Progenitor cell of endocrine pancreas (in vitro differentiated cells): ENCODE measurements around the gene AMIGO1. TPM values are rescaled to one million over a fixed set of nuclear protein-coding genes. Genes with fewer than 3 reads are reported as not detected.
A peak's percentile ranks its signal among the peaks of the same experiment; 100 is the strongest.

Experiments used
- DNase-seq: peaks from one replicate; pipeline ENCODE4 v3.0.0; 2021; ENCODE audit warnings: low spot score; ENCODE audit not compliant: unreplicated experiment
- H3K27ac Mint-ChIP-seq: 2 replicates; pipeline ENCODE4 v1.8.0; 2021; ENCODE audit warnings: mild to moderate bottlenecking, moderate library complexity, mixed read lengths
- H3K27me3 Mint-ChIP-seq: 2 replicates; pipeline ENCODE4 v1.8.0; 2021; ENCODE audit warnings: mixed read lengths
- H3K36me3 Mint-ChIP-seq: 2 replicates; pipeline ENCODE4 v1.8.0; 2022; ENCODE audit warnings: mixed read lengths; ENCODE audit not compliant: insufficient read depth
- H3K4me1 Mint-ChIP-seq: 2 replicates; pipeline ENCODE4 v1.8.0; 2021; ENCODE audit warnings: low read depth, mixed read lengths
- H3K4me3 Mint-ChIP-seq: 2 replicates; pipeline ENCODE4 v1.8.0; 2021; ENCODE audit warnings: low read depth, mild to moderate bottlenecking, moderate library complexity, mixed read lengths
- H3K9me3 Mint-ChIP-seq: 2 replicates; pipeline ENCODE4 v1.8.0; 2021; ENCODE audit warnings: low read depth, mixed read lengths
- total RNA-seq: library from RNA; stranded (reverse); gene quantifications from 2 replicates; pipeline ENCODE4 v1.2.1, GENCODE V29; 2021
- TF ChIP-seq, protein P1 (sequence below): fragments of 200-600 bp; sonication (generic); IDR thresholded peaks from one replicate; pipeline ENCODE4 v1.5.0; 2021; ENCODE audit warnings: antibody characterized with exemption, mild to moderate bottlenecking; ENCODE audit not compliant: unreplicated experiment

AMIGO1 gene
- total RNA-seq, 1 donor from 2014 or later = 7.2 TPM

DNA sequence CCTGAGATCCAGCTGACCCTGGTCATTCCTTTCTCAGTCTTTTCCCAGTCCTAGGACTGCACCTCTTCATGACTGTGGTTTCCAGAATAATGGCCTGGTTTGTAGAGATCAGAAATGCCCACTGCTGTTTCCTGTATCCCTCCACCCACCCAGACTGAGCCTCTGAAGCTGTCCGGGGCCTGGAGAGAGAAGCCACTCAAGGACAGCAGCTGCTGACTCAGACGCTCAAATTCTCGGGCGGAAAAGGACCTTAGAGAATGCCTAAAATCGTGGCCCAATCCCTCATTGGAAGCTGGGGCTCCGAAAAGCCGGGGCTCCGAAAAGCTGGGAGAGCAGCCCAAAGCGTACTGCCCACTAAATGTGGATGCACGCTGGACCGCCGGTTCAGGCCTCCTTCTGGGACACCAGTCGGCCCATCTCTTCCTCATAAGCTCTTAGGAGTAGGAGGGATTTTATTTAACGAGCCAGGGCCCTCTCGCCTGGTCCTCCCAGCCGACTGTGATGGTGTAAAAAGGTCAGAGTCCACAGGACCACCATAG lies 22.4 kb upstream of the AMIGO1 start:
- Mint-ChIP-seq H3K9me3 (no peaks in the 10 kb centered on the region), H3K27me3 (peaks cover 25% of the 10 kb centered on the region), H3K4me1 (peaks cover 7% of the 10 kb centered on the region), H3K27ac (no peak overlapping the region), H3K4me3 (no peak overlapping the region), H3K36me3 (no peaks in the 10 kb centered on the region)
- TF ChIP-seq, protein P1, sequence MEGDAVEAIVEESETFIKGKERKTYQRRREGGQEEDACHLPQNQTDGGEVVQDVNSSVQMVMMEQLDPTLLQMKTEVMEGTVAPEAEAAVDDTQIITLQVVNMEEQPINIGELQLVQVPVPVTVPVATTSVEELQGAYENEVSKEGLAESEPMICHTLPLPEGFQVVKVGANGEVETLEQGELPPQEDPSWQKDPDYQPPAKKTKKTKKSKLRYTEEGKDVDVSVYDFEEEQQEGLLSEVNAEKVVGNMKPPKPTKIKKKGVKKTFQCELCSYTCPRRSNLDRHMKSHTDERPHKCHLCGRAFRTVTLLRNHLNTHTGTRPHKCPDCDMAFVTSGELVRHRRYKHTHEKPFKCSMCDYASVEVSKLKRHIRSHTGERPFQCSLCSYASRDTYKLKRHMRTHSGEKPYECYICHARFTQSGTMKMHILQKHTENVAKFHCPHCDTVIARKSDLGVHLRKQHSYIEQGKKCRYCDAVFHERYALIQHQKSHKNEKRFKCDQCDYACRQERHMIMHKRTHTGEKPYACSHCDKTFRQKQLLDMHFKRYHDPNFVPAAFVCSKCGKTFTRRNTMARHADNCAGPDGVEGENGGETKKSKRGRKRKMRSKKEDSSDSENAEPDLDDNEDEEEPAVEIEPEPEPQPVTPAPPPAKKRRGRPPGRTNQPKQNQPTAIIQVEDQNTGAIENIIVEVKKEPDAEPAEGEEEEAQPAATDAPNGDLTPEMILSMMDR = no peak
- DNase-seq = no peak

DNA sequence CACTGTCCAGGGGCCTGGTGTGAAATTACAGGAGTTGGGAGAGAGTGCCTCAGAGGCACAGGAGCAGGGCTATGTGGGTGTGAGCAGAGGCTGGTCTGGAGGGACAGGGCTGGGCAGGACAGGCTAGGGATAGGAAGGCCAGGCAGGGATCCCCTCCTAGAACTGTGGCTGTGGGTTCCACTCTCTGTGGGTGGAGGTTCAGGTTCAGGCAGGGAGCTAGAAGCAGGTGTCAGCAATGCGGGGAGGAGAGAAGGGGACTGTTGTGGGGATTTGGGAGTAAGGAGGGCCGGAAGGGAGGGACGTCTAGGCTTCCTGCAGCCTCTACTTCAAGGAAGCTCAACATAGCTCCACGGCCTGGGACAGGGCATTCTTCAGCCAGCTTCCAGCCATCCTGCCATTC lies 21.9 kb upstream of the AMIGO1 start:
- Mint-ChIP-seq H3K27ac (no peak overlapping the region), H3K36me3 (no peaks in the 10 kb centered on the region), H3K4me1 (peaks cover 7% of the 10 kb centered on the region), H3K4me3 (no peak overlapping the region), H3K9me3 (no peaks in the 10 kb centered on the region), H3K27me3 (peaks cover 29% of the 10 kb centered on the region)
- TF ChIP-seq, protein P1 = no peak
- DNase-seq = no peak

DNA sequence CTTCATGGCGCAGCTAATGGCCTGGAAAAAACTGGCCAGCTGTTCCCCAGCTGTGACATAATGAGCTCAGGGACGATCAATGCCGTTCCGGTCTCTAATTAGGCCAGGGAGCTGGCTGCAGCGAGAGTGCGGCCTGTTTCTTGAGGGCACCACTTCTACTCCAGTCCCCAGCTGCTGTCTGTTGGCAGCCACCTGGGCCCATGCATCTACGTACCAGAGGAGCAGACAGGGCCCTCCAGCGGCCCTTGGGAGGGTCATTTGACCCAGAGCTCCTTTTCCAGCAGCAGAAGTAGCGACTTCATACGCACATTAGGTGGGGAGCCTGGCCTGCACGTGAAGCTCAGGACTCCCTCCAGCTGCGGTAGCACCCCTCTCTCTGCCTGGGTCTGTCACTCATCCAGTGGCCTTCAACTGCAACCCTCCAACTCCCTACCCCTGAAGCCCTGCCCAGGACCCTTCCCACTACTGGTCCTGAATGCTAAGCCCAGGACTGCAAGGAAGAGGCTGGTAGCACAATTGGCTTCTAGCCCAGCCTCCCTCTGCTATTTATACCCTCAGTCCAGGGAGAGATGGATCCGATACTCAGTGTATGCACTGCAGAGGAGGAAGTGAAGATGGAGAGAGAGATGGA lies 21.0 kb upstream of the AMIGO1 start:
- Mint-ChIP-seq H3K4me1 (peaks cover 7% of the 10 kb centered on the region), H3K27me3 (peaks cover 36% of the 10 kb centered on the region), H3K36me3 (no peaks in the 10 kb centered on the region), H3K4me3 (no peak overlapping the region), H3K9me3 (no peaks in the 10 kb centered on the region), H3K27ac (peak overlapping the region; percentile 47)
- TF ChIP-seq, protein P1 = no peak
- DNase-seq = no peak

DNA sequence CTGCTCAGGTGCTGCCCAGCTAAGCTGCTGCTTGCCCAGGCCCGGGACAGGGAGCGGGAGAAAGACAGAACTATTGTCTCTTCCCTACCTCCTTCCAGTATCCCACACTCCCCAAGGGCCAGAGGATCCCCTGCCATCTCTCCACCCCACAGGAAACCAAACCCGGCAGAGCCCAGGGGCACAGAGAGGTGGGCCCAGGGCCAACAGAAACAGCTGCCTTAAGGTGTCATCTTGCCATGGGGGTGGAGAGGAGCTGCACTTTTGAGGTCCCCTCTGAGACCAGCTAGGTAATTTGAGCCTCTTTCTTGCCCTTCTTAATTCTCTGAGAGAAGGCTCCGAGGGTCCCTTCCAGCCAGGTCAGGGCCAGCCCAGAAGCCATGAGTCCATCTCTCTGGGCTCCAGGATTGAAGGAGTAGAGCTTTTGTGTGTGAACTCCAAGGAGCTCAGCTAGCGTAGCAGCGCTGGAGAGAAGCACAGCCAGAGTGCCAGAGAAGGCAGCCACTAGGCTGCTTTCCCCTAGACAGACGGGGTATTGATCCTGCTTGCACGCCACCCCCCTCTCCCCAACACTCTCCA lies 20.4 kb upstream of the AMIGO1 start:
- Mint-ChIP-seq H3K27ac (peak overlapping the region; percentile 62), H3K27me3 (peaks cover 33% of the 10 kb centered on the region), H3K4me3 (no peak overlapping the region), H3K9me3 (no peaks in the 10 kb centered on the region), H3K36me3 (no peaks in the 10 kb centered on the region), H3K4me1 (peaks cover 7% of the 10 kb centered on the region)
- no peak for DNase-seq
- TF ChIP-seq, protein P1 = no peak

DNA sequence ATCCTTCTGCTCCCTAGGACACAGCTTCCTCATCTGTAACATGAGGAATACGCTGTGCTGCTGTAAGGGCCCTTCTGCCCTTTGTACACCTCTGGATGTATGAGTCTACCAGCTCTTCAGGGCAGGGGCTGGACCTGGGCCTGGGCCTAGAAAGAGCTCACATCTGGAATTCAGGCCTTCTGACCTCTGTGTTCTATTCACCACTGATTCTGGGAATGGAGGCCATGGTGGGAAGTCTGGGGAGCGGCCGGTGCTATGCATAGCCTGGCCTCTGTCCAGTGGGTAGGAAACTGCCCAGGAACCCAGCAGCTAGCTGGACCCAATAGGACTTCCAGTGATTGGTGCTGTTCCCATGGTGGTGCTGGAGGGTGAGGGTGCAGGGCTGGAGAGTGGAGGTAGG lies 19.2 kb upstream of the AMIGO1 start:
- no peak overlapping the region for H3K4me3 Mint-ChIP-seq
- DNase-seq = no peak
- TF ChIP-seq, protein P1 = no peak
- peaks cover 33% of the 10 kb centered on the region for H3K27me3 Mint-ChIP-seq
- H3K4me1 Mint-ChIP-seq = peaks cover 7% of the 10 kb centered on the region
- H3K9me3 Mint-ChIP-seq = no peaks in the 10 kb centered on the region
- H3K36me3 Mint-ChIP-seq = no peaks in the 10 kb centered on the region
- no peak overlapping the region for H3K27ac Mint-ChIP-seq
